ENCODE results near the gene B4GALT2. TPM values are rescaled to one million over a fixed set of nuclear protein-coding genes. Genes with fewer than 3 reads are reported as not detected.
A peak's percentile ranks its signal among the peaks of the same experiment; 100 is the strongest.

B4GALT2 gene
- total RNA-seq, 1 donor from 2014 or later = 62.6 TPM

DNA sequence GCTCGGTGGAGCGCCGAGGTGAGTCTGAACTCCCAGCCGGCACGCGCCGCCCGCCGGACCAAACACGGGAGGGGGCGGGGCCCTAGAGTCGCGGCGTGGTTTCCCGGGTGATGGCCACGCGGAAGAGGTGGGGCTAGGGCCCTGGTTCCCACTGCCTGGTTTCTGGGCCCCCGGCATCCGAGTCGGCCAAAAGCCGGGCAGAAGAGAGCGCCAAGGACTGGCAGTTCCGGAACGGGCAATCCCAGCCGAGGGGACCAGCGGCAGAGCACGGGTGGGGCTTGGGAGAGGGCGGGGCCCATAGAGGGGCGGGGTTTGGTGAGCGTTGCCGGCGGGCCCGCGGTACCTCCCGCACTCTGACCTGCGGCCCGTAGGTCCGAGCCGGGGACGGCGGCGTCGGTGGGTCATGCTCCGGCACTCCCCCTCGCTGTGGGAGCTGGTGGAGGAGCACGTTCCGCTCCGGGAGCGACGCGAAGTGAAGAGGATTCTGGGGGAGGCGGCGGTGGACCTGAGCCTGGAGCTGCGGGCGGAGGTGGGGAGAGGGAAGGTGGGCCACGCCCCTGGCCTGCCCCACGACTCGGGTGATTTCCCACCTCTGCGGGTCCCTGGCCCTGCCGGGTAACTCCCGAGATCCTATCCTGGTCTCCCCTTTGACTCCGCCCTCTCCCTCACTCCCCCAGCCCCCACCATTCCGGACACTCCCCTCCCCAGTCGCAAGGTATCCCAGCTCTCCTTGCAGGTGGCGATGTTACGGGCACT, 12.6 kb downstream of the B4GALT2 start, which contains the start of gene CCDC24:
Gene CCDC24, plus strand, starts transcription at position 124 of the 756 bp plus-strand sequence. Its CDS starts 280 bp downstream, at position 404.
- DNase-seq (ENCODE audit: low read depth) = no peak
- Histone ChIP-seq H3K4me3 (ENCODE audit: low read depth, low read length) (peak within 1 kb of the TSS; percentile 77), H3K27me3 (ENCODE audit: control insufficient read depth, insufficient read depth, low read length) (no peaks in the 10 kb centered on the region), H3K36me3 (ENCODE audit: control insufficient read depth, insufficient read depth, low read length) (no peaks in the 10 kb centered on the region)
- TF ChIP-seq, protein P1, sequence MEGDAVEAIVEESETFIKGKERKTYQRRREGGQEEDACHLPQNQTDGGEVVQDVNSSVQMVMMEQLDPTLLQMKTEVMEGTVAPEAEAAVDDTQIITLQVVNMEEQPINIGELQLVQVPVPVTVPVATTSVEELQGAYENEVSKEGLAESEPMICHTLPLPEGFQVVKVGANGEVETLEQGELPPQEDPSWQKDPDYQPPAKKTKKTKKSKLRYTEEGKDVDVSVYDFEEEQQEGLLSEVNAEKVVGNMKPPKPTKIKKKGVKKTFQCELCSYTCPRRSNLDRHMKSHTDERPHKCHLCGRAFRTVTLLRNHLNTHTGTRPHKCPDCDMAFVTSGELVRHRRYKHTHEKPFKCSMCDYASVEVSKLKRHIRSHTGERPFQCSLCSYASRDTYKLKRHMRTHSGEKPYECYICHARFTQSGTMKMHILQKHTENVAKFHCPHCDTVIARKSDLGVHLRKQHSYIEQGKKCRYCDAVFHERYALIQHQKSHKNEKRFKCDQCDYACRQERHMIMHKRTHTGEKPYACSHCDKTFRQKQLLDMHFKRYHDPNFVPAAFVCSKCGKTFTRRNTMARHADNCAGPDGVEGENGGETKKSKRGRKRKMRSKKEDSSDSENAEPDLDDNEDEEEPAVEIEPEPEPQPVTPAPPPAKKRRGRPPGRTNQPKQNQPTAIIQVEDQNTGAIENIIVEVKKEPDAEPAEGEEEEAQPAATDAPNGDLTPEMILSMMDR (IDR thresholded peaks at IDR 0.05; ENCODE audit: insufficient read depth, low read length, poor library complexity, severe bottlenecking) = no peak

DNA sequence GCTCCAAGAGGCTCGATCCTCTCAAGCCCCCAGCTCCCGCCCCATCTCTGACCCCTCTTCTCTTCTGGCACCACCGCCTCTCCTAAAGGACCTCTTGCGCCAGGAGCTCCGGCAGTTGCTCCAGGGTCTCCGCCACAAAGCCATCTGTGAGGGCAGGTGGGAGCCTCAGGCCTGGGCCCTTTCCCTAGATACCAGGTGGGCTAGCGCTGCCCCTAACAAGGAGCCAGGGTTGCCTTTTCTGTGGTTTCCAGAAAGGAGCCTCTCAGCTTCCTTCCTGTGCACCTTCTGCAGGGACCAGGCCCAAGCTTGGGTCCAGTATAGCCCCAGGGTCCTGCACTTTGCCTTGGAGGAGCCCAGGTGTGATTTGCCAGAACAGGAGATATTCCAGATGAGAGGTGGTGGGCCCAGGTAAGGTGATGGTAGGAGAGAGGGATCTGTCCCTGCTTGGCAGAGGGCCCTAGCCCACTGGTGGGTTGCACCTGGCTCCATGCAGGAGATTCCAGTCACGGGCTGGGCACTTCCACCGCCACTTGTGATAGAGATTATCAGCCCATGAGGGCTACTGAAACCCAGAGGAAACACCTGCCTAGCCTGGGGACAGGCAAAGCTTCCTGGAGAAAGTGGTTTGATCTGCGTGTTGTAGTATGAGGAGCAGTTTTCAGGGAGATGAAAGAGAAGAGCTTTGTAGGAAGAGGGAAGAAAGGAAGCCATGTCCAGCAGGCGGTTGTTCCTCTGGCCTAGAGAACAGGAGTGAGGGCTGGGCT, 13.4 kb downstream of the B4GALT2 start:
- H3K36me3 ChIP-seq (ENCODE audit: control insufficient read depth, insufficient read depth, low read length) = no peaks in the 10 kb centered on the region
- no peak for DNase-seq (ENCODE audit: low read depth)
- no peaks in the 10 kb centered on the region for H3K27me3 ChIP-seq (ENCODE audit: control insufficient read depth, insufficient read depth, low read length)
- TF ChIP-seq, protein P1 (IDR thresholded peaks at IDR 0.05; ENCODE audit: insufficient read depth, low read length, poor library complexity, severe bottlenecking) = no peak
- peak overlapping the region; percentile 77 for H3K4me3 ChIP-seq (ENCODE audit: low read depth, low read length)

DNA sequence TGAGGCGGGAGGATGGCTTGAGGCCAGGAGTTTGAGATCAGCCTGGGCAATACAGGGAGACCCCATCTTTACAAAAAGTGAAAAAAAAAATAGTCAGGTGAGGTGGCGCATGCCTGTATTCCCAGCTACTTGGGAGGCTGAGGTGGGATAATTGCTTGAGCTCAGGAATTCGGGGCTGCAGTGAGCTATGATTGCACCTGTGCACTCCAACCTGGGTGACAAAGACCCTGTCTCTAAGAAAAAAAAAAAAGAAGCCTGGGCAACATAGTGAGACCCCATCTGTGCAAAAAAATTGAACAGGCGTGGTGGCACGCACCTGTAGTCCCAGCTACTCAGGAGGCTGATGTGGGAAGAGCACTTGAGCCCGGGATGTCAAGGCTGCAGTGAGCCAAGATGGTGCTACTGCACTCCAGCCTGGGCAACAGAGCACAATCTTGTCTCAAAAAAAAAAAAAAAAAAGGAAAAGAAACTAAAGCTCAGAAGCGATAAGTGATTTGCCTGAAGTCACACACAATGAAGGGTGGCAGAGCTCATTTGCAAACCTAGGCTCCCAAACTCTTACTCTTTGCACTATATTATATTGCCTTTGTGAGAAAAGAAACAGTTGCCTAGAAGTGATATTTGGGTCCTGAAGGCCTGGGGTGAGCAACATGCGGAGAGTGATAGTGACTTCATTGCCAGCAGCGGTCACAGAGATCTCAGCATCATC, 14.3 kb downstream of the B4GALT2 start:
- no peaks in the 10 kb centered on the region for H3K36me3 ChIP-seq (ENCODE audit: control insufficient read depth, insufficient read depth, low read length)
- no peak overlapping the region for H3K4me3 ChIP-seq (ENCODE audit: low read depth, low read length)
- no peak for DNase-seq (ENCODE audit: low read depth)
- TF ChIP-seq, protein P1 (IDR thresholded peaks at IDR 0.05; ENCODE audit: insufficient read depth, low read length, poor library complexity, severe bottlenecking) = no peak
- no peaks in the 10 kb centered on the region for H3K27me3 ChIP-seq (ENCODE audit: control insufficient read depth, insufficient read depth, low read length)

DNA sequence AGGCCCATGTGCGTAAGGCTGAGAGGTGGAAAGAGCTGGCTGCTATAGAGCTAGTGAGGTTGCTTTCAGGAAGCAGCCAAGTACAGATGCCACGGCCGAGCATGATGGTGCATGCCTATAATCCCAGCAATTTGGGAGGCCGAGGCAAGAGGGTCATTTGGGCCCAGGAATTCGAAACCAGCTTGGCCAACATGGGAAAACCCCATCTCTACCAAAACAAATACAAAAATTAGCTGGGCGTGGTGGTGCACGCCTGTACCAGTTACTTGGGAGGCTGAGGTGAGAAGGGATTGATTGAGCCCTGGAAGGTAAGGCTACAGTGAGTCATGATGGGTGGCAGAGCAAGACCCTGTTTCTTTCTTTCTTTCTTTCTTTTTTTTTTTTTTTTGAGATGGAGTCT, 15.1 kb downstream of the B4GALT2 start:
- H3K27me3 ChIP-seq (ENCODE audit: control insufficient read depth, insufficient read depth, low read length) = no peaks in the 10 kb centered on the region
- TF ChIP-seq, protein P1 (IDR thresholded peaks at IDR 0.05; ENCODE audit: insufficient read depth, low read length, poor library complexity, severe bottlenecking) = no peak
- no peak for DNase-seq (ENCODE audit: low read depth)
- H3K36me3 ChIP-seq (ENCODE audit: control insufficient read depth, insufficient read depth, low read length) = no peaks in the 10 kb centered on the region
- no peak overlapping the region for H3K4me3 ChIP-seq (ENCODE audit: low read depth, low read length)

DNA sequence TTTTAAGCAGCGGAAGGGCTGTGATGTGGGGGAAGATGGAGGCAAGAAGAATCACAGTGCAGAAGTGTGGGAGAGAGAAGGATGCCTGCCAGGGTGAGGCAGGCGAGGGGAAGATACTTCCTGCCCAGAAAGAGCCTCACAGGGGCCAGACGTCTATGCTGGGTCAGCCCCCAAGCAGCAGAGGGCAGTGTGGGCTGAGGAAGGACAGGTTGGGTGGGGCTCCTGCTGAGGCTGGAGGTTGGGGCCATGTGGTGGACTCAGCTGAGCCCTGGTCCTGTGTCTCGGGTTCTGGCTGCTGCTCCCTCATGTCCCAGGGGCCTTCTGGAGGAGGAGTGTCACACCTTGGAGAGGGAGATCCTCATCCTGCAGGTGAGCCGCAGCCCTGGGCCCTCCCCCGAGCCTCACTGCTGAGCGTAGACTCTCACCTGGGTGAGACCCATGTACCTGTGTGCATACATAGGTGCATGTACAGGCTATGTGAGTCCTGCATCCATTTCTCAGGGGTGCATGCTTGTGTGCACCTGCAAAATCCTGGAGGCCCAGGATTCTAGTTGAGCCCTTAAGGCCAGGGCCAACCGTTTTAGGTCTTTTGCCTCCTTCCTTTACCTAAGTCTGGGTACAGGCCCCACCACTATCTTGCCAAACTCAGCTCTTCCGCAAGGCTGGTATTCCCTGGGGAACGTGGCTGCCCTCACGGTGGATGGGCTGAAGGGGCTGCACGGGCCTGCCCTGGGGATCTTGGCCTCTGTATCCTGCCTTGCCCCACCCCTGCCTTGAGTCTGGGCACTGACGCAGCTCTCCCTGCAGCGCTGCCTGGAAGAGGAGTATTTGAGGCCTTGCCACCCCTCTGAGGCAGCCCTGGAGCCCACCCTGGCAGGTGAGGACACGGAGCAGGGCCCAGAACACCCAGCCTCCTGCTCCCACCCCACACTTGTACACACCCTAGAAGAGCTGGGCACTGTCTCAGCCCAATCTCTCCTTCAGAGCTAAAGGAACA, 16.1 kb downstream of the B4GALT2 start:
- TF ChIP-seq, protein P1 (IDR thresholded peaks at IDR 0.05; ENCODE audit: insufficient read depth, low read length, poor library complexity, severe bottlenecking) = peak; percentile 49

More for the DNA sequence above, 16.1 kb downstream of the B4GALT2 start:
- Histone ChIP-seq H3K4me3 (ENCODE audit: low read depth, low read length) (no peak overlapping the region), H3K36me3 (ENCODE audit: control insufficient read depth, insufficient read depth, low read length) (no peaks in the 10 kb centered on the region), H3K27me3 (ENCODE audit: control insufficient read depth, insufficient read depth, low read length) (no peaks in the 10 kb centered on the region)
- DNase-seq (ENCODE audit: low read depth) = no peak

All from kidney epithelial cell (primary cell).